ENCODE results near the gene ST8SIA4.

ST8SIA4 gene

DNA sequence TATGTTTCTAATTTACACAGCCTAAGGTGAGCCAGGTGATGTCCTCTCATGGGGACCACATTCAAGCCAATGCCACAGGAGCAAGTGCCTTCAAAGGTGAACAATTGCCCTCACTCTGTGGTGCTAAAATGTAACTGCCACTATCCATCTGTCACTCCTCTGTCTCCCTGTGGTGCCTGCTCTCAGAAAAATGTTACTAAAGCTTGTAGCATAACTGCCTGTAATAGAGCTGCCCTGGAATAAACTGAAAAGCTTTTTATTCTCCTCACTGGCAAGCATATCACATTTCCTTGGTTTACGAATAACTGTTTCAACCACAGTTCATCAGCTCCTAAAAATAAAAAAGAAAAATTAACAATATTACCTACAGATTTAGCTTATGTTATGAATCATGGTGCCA, 142.4 kb downstream of the ST8SIA4 start:
- ATAC-seq, result no peak
- no peaks in the 10 kb centered on the region for H3K27me3 Mint-ChIP-seq
- H3K4me3 Mint-ChIP-seq, result no peak overlapping the region
- H3K9me3 Mint-ChIP-seq, result no peaks in the 10 kb centered on the region
- no peaks in the 10 kb centered on the region for H3K4me1 Mint-ChIP-seq
- no peaks in the 10 kb centered on the region for H3K36me3 Mint-ChIP-seq
- H3K27ac Mint-ChIP-seq, result no peak overlapping the region

DNA sequence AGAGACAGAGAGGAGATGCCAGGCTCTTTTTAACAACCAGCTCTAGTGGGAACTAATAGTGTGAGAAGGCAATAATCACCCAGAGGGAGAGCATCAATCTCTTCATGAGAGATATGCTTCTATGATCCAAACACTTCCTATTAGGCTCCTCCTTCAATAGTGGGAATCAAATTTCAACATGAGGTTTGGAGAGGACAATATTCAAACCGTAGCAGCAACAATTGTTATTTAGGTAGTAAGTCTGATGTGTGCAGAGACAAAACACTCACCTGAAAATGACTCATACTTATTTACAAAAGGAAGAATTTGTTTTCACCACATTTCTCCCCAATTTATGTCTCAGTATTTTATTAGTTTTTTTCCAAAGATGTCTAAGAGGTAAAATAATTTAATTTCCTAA, 144.3 kb downstream of the ST8SIA4 start:
- Mint-ChIP-seq H3K27ac (no peak overlapping the region), H3K9me3 (no peaks in the 10 kb centered on the region), H3K4me1 (no peaks in the 10 kb centered on the region), H3K4me3 (no peak overlapping the region), H3K27me3 (no peaks in the 10 kb centered on the region), H3K36me3 (no peaks in the 10 kb centered on the region)
- no peak for ATAC-seq

DNA sequence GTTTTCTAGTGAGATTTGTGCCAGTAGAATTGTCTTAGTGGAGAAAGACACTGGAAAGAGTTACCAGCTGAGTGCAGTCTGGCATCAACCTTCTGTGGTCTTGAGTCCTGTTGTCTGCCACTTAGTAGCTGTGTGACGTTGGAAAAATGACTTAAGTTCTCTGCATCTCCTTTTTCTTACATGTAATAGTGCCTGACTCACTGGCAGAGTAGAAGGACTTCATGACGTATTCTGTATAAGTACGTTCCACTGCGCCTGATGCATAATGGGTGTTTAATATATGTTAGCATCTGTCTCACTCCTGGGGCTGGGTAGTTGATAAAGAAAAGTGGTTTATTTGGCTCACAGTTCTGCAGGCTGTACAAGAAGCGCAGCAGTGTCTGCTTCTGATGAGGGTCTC, 144.8 kb downstream of the ST8SIA4 start:
- no peaks in the 10 kb centered on the region for H3K4me1 Mint-ChIP-seq
- ATAC-seq, result no peak
- H3K9me3 Mint-ChIP-seq, result no peaks in the 10 kb centered on the region
- H3K4me3 Mint-ChIP-seq, result no peak overlapping the region
- no peaks in the 10 kb centered on the region for H3K27me3 Mint-ChIP-seq
- H3K27ac Mint-ChIP-seq, result no peak overlapping the region
- no peaks in the 10 kb centered on the region for H3K36me3 Mint-ChIP-seq

DNA sequence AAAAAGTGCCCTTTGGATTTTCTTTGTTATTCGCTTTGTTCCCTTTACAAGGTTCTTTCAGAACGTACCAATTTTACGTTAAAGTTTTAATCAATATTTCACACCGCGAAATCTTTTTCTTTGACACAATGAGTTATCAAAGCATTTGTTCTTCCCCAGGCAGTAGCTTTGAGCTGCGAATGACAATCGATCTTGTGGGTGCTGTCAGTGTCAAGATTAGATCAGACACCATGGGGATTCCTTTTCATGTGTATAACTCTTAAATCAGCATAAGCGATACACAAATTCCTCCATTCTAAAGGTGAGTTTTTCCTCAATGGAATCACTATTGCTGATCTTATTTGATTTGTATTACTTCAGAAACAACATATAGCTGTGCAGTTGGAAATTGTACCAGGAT, 145.5 kb downstream of the ST8SIA4 start:
- Mint-ChIP-seq H3K9me3 (no peaks in the 10 kb centered on the region), H3K4me3 (no peak overlapping the region), H3K27ac (no peak overlapping the region), H3K36me3 (no peaks in the 10 kb centered on the region), H3K4me1 (no peaks in the 10 kb centered on the region), H3K27me3 (no peaks in the 10 kb centered on the region)
- ATAC-seq, result no peak
